Loucy (cell line): Measurements from ENCODE around the gene CXCL5.
A peak's percentile ranks its signal among the peaks of the same experiment; 100 is the strongest.

Experiments used
- H2AFZ ChIP-seq: fragments of 200-600 bp; sonication (generic); 2 replicates; pipeline ENCODE4 v1.6.0; 2016; ENCODE audit warnings: antibody characterized with exemption, mild to moderate bottlenecking, low read length, moderate library complexity
- H3F3A ChIP-seq: fragments of 200-600 bp; 2 replicates; pipeline ENCODE4 v1.6.0; 2016; ENCODE audit warnings: antibody characterized with exemption, low read depth, mild to moderate bottlenecking
- H3K27me3 ChIP-seq: fragments of 200-600 bp; sonication (generic); 2 replicates; pipeline ENCODE4 v1.6.1; 2014; ENCODE audit warnings: low read length, mild to moderate bottlenecking; ENCODE audit not compliant: insufficient read depth, poor library complexity, severe bottlenecking
- H3K36me3 ChIP-seq: fragments of 200-600 bp; sonication (generic); 2 replicates; pipeline ENCODE4 v1.6.1; 2016; ENCODE audit warnings: low read length; ENCODE audit not compliant: insufficient read depth
- H3K4me1 ChIP-seq: fragments of 200-600 bp; sonication (generic); 2 replicates; pipeline ENCODE4 v1.5.1; 2014; ENCODE audit warnings: low read length, mild to moderate bottlenecking; ENCODE audit not compliant: insufficient read depth, poor library complexity, severe bottlenecking
- H3K4me2 ChIP-seq: fragments of 200-600 bp; sonication (generic); 2 replicates; pipeline ENCODE4 v1.6.0; 2014; ENCODE audit warnings: antibody characterized with exemption, low read length, low read depth, mild to moderate bottlenecking; ENCODE audit not compliant: poor library complexity, severe bottlenecking
- H3K4me3 ChIP-seq: fragments of 200-600 bp; sonication (generic); 2 replicates; pipeline ENCODE4 v1.5.1; 2014; ENCODE audit warnings: low read length, mild to moderate bottlenecking, mixed read lengths; ENCODE audit not compliant: poor library complexity, severe bottlenecking
- H3K79me2 ChIP-seq: fragments of 200-600 bp; sonication (generic); 2 replicates; pipeline ENCODE4 v1.6.1; 2014; ENCODE audit warnings: low read length; ENCODE audit not compliant: insufficient read depth
- H3K9ac ChIP-seq: fragments of 200-600 bp; sonication (generic); 2 replicates; pipeline ENCODE4 v1.6.0; 2014; ENCODE audit warnings: mild to moderate bottlenecking, low read depth, low read length, moderate library complexity; ENCODE audit not compliant: poor library complexity, severe bottlenecking
- H3K9me2 ChIP-seq: fragments of 200-600 bp; sonication (generic); replicated peaks from 2 replicates; pipeline ENCODE4 v1.6.1; 2016; ENCODE audit warnings: low read depth, low read length, mixed read lengths
- H3K9me3 ChIP-seq: fragments of 200-600 bp; sonication (generic); 2 replicates; pipeline ENCODE4 v1.6.1; 2014; ENCODE audit warnings: mild to moderate bottlenecking, antibody characterized with exemption, low read length, low read depth; ENCODE audit not compliant: insufficient read depth
- H4K20me1 ChIP-seq: fragments of 200-600 bp; sonication (generic); 2 replicates; pipeline ENCODE4 v1.6.0; 2014; ENCODE audit warnings: antibody characterized with exemption, low read length, mild to moderate bottlenecking; ENCODE audit not compliant: insufficient read depth, poor library complexity, severe bottlenecking
- EZH2phosphoT487 ChIP-seq: fragments of 200-600 bp; IDR thresholded peaks from 2 replicates; pipeline ENCODE4 v1.6.1; 2018; ENCODE audit warnings: antibody characterized with exemption, mild to moderate bottlenecking, moderate library complexity, borderline replicate concordance
- TF ChIP-seq, protein P1 (sequence below): fragments of 200-600 bp; sonication (generic); conservative IDR thresholded peaks from 2 replicates; pipeline ENCODE4 v1.5.1; 2014; ENCODE audit warnings: mild to moderate bottlenecking, antibody characterized with exemption, low read length

CXCL5 gene

DNA sequence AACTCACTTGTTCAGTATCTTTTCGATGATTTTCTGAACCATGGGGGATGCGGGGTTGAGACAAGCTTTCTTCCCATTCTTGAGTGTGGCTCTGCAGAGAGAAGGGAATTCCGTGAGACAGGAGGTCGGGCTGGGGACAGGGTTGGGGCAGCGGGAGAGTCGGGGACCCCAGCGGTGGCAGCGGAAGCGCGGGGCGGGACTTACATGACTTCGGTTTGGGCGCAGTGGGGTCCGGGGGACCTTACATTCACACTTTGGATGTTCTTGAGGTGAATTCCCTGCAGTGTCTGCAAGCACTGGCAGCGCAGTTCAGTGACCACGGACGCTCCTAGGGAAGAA lies 39.6 kb upstream of the CXCL5 start:
- no peaks in the 10 kb centered on the region for H3K9me2 ChIP-seq
- peak overlapping the region; percentile 94 for H2AFZ ChIP-seq
- H3K9ac ChIP-seq, result peak overlapping the region; percentile 82
- 0 out of 2 replicates have a peak, but pooled peaks cover 3% of the 10 kb centered on the region for H3K79me2 ChIP-seq
- no peaks in the 10 kb centered on the region for H4K20me1 ChIP-seq
- H3K4me1 ChIP-seq, result peaks cover 29% of the 10 kb centered on the region
- H3K9me3 ChIP-seq, result no peaks in the 10 kb centered on the region
- H3K4me3 ChIP-seq, result peak overlapping the region; percentile 87
- no peaks in the 10 kb centered on the region for H3F3A ChIP-seq
- TF ChIP-seq, protein P1, sequence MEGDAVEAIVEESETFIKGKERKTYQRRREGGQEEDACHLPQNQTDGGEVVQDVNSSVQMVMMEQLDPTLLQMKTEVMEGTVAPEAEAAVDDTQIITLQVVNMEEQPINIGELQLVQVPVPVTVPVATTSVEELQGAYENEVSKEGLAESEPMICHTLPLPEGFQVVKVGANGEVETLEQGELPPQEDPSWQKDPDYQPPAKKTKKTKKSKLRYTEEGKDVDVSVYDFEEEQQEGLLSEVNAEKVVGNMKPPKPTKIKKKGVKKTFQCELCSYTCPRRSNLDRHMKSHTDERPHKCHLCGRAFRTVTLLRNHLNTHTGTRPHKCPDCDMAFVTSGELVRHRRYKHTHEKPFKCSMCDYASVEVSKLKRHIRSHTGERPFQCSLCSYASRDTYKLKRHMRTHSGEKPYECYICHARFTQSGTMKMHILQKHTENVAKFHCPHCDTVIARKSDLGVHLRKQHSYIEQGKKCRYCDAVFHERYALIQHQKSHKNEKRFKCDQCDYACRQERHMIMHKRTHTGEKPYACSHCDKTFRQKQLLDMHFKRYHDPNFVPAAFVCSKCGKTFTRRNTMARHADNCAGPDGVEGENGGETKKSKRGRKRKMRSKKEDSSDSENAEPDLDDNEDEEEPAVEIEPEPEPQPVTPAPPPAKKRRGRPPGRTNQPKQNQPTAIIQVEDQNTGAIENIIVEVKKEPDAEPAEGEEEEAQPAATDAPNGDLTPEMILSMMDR, result no peak
- no peak for TF ChIP-seq EZH2phosphoT487
- peak overlapping the region; percentile 68 for H3K4me2 ChIP-seq
- no peaks in the 10 kb centered on the region for H3K36me3 ChIP-seq
- H3K27me3 ChIP-seq, result no peaks in the 10 kb centered on the region

DNA sequence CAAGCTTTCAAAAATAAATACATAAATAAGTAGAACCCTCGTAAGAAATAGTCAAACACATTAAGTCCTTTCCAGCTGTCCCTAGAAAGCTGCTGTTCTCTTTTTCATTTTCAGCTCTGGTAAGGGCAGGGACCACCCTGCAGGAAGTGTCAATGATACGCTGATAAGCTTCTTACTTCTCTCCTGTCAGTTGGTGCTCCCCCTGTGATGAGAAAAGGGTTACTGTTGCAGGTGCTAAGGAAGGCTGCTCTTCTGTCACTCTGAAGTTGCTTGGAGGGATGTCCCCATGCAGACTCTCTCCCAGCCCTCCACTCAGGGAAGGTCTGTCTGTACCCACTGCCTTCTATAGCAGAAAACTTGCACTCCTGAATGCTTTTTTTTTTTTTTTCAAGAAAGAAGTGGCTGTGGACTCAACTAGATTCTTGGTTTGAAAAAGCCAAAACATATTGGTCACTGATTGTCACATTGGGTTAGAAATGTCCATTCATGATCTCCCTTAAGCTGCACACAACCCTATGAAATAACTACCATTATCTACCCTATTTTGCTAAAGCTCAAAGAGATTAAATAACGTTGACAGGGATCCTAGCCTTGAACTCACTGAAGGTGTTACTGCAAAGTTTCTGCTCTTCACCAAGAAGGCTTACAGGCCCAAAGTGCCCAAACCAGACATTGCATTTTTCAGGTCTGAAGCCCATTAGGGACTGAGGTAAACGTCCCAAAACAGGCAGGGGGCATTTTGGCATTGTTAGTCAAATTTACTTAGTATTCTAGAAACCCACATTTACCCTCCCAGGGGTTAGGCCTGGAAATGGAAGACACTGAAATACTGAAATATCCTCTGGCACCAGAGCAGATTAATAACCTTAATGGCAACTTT lies 38.8 kb upstream of the CXCL5 start:
- peak overlapping the region; percentile 68 for H3K4me2 ChIP-seq
- H4K20me1 ChIP-seq, result no peaks in the 10 kb centered on the region
- no peaks in the 10 kb centered on the region for H3K9me2 ChIP-seq
- H3K9ac ChIP-seq, result peak overlapping the region; percentile 82
- H3F3A ChIP-seq, result no peaks in the 10 kb centered on the region
- H3K27me3 ChIP-seq, result no peaks in the 10 kb centered on the region
- peak overlapping the region; percentile 87 for H3K4me3 ChIP-seq
- no peak for TF ChIP-seq EZH2phosphoT487
- TF ChIP-seq, protein P1, result peak; percentile 17; the same call in 1 of the 2 replicates
- no peak overlapping the region; the same call in 1 of the 2 replicates for H2AFZ ChIP-seq
- no peaks in the 10 kb centered on the region for H3K36me3 ChIP-seq
- H3K9me3 ChIP-seq, result no peaks in the 10 kb centered on the region
- H3K79me2 ChIP-seq, result 0 out of 2 replicates have a peak, but pooled peaks cover 3% of the 10 kb centered on the region
- H3K4me1 ChIP-seq, result peaks cover 29% of the 10 kb centered on the region

DNA sequence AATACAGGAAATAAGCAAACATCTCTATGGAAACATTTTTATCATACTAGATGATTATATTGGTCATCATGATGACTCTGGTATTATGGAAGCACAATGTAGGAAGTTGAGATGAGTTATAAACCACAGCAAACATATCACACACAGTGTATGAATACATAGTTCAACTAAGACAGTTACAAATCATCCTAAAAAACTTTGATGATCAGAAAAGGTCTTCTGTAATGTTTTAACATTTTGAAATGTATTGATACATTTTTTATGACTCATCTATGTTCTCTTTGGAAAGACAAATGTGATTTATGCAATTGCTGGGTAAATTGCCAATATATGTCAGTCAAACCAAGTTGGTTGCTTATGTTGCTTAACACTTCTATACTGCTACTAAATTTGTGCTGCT lies 35.3 kb upstream of the CXCL5 start:
- Histone ChIP-seq H3K79me2 (0 out of 2 replicates have a peak, but pooled peaks cover 3% of the 10 kb centered on the region), H3K9me2 (no peaks in the 10 kb centered on the region), H3K4me3 (no peak overlapping the region), H2AFZ (no peak overlapping the region), H4K20me1 (no peaks in the 10 kb centered on the region), H3K9me3 (no peaks in the 10 kb centered on the region), H3F3A (no peaks in the 10 kb centered on the region), H3K9ac (no peak overlapping the region), H3K4me1 (peaks cover 33% of the 10 kb centered on the region), H3K4me2 (no peak overlapping the region), H3K36me3 (no peaks in the 10 kb centered on the region), H3K27me3 (no peaks in the 10 kb centered on the region)
- TF ChIP-seq EZH2phosphoT487, result no peak
- TF ChIP-seq, protein P1, result no peak
